Colon (tissue), 2 donors: Measurements from ENCODE around the gene CNTLN.
A peak's percentile ranks its signal among the peaks of the same experiment; 100 is the strongest.

ENCODE experiments used
- FAIRE-seq: peaks from 2 replicates; lab custom pipeline; 2012; peaks lifted over from hg19 to GRCh38; lab: Jason Lieb, UNC
- donor health status: control.
- donor health status: control.

The CNTLN gene, protein sequence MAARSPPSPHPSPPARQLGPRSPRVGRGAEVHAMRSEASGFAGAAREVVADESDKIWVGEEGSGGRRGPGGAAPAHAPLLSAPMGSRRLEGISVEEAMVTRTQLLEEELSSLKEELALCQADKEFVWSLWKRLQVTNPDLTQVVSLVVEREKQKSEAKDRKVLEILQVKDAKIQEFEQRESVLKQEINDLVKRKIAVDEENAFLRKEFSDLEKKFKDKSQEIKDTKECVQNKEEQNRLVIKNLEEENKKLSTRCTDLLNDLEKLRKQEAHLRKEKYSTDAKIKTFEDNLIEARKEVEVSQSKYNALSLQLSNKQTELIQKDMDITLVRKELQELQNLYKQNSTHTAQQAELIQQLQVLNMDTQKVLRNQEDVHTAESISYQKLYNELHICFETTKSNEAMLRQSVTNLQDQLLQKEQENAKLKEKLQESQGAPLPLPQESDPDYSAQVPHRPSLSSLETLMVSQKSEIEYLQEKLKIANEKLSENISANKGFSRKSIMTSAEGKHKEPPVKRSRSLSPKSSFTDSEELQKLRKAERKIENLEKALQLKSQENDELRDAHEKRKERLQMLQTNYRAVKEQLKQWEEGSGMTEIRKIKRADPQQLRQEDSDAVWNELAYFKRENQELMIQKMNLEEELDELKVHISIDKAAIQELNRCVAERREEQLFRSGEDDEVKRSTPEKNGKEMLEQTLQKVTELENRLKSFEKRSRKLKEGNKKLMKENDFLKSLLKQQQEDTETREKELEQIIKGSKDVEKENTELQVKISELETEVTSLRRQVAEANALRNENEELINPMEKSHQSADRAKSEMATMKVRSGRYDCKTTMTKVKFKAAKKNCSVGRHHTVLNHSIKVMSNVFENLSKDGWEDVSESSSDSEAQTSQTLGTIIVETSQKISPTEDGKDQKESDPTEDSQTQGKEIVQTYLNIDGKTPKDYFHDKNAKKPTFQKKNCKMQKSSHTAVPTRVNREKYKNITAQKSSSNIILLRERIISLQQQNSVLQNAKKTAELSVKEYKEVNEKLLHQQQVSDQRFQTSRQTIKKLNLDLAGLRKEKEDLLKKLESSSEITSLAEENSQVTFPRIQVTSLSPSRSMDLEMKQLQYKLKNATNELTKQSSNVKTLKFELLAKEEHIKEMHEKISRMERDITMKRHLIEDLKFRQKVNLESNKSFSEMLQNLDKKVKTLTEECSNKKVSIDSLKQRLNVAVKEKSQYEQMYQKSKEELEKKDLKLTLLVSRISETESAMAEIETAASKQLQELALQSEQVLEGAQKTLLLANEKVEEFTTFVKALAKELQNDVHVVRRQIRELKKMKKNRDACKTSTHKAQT (N-terminal part only)

DNA sequence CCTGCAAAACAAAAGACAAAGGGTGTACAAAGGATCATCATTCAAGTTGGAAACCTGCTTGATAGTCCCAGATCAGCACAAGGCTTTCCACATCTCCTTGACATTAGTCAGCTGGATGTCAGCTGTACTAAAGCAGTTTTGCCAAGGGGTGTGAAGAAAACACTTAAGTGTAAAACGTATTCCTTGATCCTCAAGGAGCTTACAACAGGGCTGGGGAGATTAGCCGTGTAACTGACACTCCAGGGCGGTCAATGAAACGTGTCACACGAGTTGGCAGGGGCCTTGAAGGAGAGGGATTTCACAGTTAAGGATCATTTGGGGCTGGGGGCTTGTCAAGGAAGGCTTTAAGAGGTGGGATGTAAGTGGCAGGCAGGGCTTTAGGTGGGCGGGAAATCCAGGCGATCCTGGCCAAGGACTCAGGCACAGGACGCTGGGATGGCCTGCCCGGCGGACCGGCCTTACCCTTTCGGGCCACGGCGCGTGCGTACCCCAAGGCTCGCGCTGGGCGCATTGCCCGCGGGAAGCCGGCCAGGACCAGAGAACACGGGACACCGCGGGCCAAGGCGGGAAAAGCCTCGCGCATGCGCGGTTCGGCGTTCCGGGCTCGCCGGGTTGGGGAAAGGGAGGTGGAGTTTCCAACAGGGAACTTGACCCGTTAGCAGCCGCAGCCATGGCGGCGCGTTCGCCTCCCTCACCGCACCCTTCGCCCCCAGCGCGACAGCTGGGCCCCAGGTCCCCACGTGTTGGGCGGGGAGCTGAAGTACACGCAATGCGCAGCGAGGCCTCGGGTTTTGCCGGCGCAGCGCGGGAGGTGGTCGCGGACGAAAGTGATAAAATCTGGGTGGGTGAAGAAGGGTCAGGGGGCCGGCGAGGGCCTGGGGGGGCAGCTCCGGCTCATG, at the start of gene CNTLN:
Gene CNTLN (plus strand): TSS at position 645 of the 899 bp plus-strand sequence. CDS start 26 bp downstream, at position 671.
- FAIRE-seq = no peak

- FAIRE-seq = no peak
Measured at GRCh38 chr9:17088566-17088965, 46.3 kb upstream of the CNTLN start.

GRCh38 chr9:17090041-17090440, 44.8 kb upstream of the CNTLN start:
- FAIRE-seq = no peak

GRCh38 chr9:17116400-17116837, 18.4 kb upstream of the CNTLN start:
- FAIRE-seq = peak; percentile 86

DNA sequence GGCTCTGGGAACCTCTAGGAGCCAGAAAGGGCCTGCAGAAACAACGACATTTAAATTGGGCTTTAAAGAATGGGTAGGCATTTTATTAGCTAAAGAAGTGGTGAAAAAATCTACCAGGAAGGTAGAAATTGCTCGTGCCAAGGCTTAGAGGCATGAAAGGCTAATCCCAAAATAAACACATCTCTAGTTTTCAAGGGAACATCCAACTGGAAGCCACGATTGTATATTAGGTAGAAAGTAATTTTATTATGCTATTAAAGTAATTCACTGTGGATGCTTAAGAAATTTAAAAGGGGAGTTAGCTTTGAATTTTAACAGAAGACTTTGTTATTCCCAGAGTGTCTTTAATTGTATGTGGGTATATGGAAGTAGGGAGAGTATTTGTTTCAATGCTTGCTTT, 17.5 kb upstream of the CNTLN start:
- FAIRE-seq = no peak

DNA sequence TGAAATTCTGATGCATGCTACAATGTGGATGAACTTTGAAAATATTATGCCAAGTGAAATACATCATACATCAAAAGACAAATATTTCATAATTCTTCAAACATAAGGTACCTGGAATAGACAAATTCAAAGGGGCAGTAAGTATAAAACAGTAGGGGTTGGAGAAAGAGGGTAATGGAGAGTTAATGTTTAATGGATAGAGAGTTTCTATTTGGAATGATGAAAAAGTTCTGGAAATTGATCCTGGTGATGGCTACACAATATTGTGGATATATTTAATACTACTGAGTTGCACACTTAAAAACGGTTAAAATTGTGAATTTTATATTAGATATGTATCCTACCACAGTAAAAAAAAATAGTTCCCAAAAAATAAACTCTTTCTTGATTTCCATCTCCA, 14.6 kb upstream of the CNTLN start:
- FAIRE-seq = no peak

DNA sequence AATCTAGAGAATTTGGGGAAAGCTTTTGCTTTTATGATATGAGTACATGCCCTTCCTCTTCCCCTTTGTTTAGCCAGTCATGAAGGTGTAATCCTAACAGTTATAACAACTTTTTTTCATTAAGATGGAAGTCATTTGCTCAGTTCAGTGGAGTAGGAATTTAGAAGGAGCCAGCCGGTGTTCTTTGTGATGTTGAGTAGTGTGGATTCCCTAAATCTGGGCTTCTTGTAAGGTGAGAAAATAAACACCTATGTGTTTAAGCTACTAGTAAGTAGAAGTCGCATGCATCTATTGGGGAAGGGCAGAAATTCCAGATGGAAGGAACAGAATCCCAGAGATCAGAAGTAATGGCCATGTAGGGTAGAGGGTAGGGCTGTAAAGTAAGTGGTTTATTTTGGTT, 13.6 kb upstream of the CNTLN start:
- FAIRE-seq = no peak

- FAIRE-seq = no peak
Measured at GRCh38 chr9:17130291-17130690, 4.5 kb upstream of the CNTLN start.

DNA sequence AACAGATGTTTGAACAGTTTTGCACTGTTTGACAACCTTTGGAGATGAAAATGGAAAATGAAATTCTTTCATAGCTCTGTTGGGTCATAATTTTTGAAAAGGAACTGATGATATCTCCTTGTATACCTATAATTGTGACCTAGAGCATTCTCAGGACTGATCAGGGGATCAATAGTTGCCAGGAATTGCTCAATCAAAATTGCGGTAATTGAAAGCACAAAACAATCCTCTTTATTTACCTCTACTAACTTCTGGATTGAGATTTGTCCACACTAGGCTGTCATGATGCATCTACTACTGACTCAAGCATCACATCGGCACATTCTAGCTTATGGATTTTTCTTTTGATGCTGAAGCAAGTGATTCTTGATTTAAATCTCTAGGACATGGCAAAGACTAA, 4.1 kb upstream of the CNTLN start:
- FAIRE-seq = no peak

DNA sequence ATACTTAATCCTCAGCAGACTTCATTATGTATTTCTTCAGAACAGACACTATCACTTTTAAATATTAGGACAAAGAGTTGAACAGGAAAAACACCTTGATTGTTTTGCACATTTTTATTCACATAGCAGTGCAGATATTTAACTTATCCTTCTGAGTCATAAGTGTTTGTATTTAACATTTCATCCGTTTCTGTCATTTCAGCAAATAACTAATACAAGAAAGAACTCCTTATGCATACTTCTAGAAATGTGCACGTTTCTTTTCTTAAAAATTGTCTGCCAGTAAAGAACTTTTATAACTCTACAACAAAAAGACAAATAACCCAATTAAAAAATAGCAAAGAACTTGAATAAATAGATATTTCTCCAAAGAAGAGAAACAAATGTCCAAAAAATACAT, 3.3 kb upstream of the CNTLN start:
- FAIRE-seq = no peak

GRCh38 chr9:17135295-17136160, 688 bp downstream of the CNTLN start:
- no peak for FAIRE-seq

DNA sequence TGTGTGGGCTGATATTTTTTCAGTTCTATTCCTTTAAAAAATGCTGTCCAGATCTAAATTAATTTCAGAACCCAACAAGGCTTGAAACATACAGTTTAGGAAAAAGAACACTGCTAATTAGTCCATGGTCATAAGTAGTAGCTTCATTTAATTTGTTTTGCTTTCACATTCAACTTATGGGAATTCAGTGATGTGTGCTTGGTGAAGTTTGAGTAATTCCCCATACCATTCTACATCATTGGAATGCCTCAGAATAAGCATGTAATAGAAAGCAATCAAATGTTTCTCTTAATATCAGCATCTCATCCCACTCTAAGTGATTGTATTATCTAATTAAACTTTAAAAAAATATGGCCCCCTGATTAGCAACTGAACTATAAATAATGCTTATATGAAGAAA, 2.7 kb downstream of the CNTLN start:
- no peak for FAIRE-seq

- no peak for FAIRE-seq
Measured at GRCh38 chr9:17138503-17138902, 3.7 kb downstream of the CNTLN start.

GRCh38 chr9:17140418-17140817, 5.6 kb downstream of the CNTLN start:
- FAIRE-seq = no peak

GRCh38 chr9:17148324-17148723, 13.5 kb downstream of the CNTLN start:
- FAIRE-seq = no peak

GRCh38 chr9:17159469-17159868, 24.6 kb downstream of the CNTLN start:
- FAIRE-seq = no peak

DNA sequence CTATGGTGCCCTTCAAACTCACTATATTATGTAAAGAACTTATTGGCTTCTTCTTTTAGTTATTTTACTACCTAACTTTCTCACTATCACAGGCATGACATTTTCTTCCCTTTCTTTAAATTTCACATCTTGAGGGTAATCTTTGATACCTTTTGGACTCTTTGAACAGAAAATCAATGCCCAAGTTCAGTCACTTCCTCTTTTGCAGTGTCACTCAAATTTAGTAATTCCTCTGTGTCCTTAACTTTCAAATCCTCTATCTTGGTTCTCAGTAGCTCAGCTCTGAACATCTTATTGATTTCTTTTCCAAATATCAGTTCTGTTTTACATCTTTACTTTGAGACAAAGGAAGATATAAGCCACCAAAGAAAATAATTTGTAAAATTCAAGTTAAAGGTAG, 25.5 kb downstream of the CNTLN start:
- FAIRE-seq = no peak

- no peak for FAIRE-seq
Measured at GRCh38 chr9:17165764-17166163, 30.9 kb downstream of the CNTLN start.

DNA sequence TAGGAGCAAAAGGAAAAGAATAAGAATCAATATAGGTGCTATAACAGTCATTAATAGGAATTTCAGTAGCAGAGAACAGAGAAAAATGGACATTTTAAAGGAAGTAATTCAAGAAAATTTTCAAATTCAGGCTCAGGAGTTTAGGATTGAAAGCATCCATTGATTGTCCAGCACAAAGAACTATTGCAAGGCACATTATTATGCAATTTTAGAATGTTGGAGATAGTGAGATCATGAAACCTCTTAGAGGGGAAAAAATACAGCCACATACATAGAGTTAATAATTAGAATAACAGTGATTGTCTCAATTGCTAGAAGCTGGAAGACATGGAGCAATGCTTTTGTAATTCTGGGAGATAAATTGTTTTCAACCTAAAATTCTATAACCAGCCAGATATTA, 31.5 kb downstream of the CNTLN start:
- no peak for FAIRE-seq
